Adipocyte (in vitro differentiated cells): ENCODE measurements around the gene GPNMB.

Experiments
- DNase-seq: peaks from one replicate; pipeline ENCODE4 v3.0.0-alpha.2; 2015; ENCODE audit warnings: low read depth
- H3K27me3 ChIP-seq: replicated peaks from 2 replicates; pipeline ENCODE4 v1.7.0; 2013; ENCODE audit warnings: mild to moderate bottlenecking, low read length, moderate library complexity; ENCODE audit not compliant: control insufficient read depth, insufficient read depth
- H3K36me3 ChIP-seq: 2 replicates; pipeline ENCODE4 v1.7.0; 2013; ENCODE audit warnings: low read length, mild to moderate bottlenecking, moderate library complexity; ENCODE audit not compliant: control insufficient read depth, insufficient read depth, severe bottlenecking
- H3K4me1 ChIP-seq: 2 replicates; pipeline ENCODE4 v1.7.0; 2013; ENCODE audit warnings: mild to moderate bottlenecking, low read length, moderate library complexity; ENCODE audit not compliant: control insufficient read depth, insufficient read depth
- H3K4me3 ChIP-seq: 2 replicates; pipeline ENCODE4 v1.7.0; 2013; ENCODE audit warnings: mild to moderate bottlenecking, low read length, moderate library complexity
- H3K9ac ChIP-seq: 2 replicates; pipeline ENCODE4 v1.7.0; 2013; ENCODE audit warnings: mild to moderate bottlenecking, low read length, moderate library complexity
- H3K9me3 ChIP-seq: 2 replicates; pipeline ENCODE4 v1.7.0; 2013; ENCODE audit warnings: mild to moderate bottlenecking, low read length, moderate library complexity; ENCODE audit not compliant: control insufficient read depth

The GPNMB gene

GRCh38 chr7:23291957-23292560 lies 45.5 kb downstream of the GPNMB start:
- Histone ChIP-seq H3K4me1 (peaks cover 5% of the 10 kb centered on the region), H3K36me3 (no peaks in the 10 kb centered on the region), H3K27me3 (no peaks in the 10 kb centered on the region), H3K9me3 (no peaks in the 10 kb centered on the region), H3K9ac (no peak overlapping the region), H3K4me3 (no peak overlapping the region)
- DNase-seq = no peak

DNA sequence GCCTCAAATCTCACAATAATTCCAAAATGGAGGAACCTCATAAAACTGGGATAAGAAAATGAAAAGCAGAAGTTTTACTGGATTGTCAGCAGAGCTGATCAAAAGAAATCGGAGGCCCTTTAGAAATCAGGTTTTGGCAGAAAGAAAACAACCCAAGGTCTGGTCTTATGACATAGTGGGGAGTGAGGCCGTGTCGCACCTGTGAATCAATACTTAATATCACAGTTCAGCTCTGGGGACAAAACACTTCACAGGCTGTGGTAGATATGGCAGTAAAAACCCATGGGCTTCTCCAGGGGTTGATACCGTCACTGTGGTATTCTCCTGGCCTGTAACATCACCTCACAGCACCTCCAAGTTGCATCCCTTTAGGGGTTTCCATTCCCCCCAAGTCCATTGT lies 46.0 kb downstream of the GPNMB start:
- DNase-seq = no peak
- Histone ChIP-seq H3K9me3 (no peaks in the 10 kb centered on the region), H3K9ac (no peak overlapping the region), H3K36me3 (no peaks in the 10 kb centered on the region), H3K27me3 (no peaks in the 10 kb centered on the region), H3K4me3 (no peak overlapping the region), H3K4me1 (peaks cover 5% of the 10 kb centered on the region)

GRCh38 chr7:23293500-23294073 lies 47.0 kb downstream of the GPNMB start:
- peaks cover 10% of the 10 kb centered on the region for H3K4me1 ChIP-seq
- DNase-seq = no peak
- H3K9me3 ChIP-seq = no peaks in the 10 kb centered on the region
- no peak overlapping the region for H3K4me3 ChIP-seq
- H3K36me3 ChIP-seq = no peaks in the 10 kb centered on the region
- H3K9ac ChIP-seq = no peak overlapping the region
- H3K27me3 ChIP-seq = no peaks in the 10 kb centered on the region

- Histone ChIP-seq H3K4me1 (peaks cover 14% of the 10 kb centered on the region), H3K9ac (no peak overlapping the region), H3K4me3 (no peak overlapping the region), H3K36me3 (no peaks in the 10 kb centered on the region), H3K9me3 (no peaks in the 10 kb centered on the region), H3K27me3 (no peaks in the 10 kb centered on the region)
- DNase-seq = no peak
These were observed 48.2 kb downstream of the GPNMB start for GRCh38 chr7:23294549-23295400.

DNA sequence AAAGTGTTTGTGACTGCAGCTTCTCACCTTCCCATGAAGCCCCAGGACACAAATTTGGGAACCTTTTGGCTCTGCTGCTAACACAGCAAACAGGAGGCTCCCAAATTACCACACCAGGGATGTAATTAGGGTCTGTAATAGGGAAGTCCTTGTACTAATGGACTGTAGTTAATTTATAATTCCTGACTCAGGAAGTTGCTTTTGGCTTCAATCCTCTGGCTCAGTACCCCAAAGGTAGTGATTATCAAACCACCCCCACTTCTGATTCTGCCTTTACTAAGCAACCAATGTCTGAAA lies 48.8 kb downstream of the GPNMB start:
- Histone ChIP-seq H3K36me3 (no peaks in the 10 kb centered on the region), H3K4me1 (peaks cover 19% of the 10 kb centered on the region), H3K9ac (no peak overlapping the region), H3K27me3 (no peaks in the 10 kb centered on the region), H3K4me3 (no peak overlapping the region), H3K9me3 (no peaks in the 10 kb centered on the region)
- no peak for DNase-seq

DNA sequence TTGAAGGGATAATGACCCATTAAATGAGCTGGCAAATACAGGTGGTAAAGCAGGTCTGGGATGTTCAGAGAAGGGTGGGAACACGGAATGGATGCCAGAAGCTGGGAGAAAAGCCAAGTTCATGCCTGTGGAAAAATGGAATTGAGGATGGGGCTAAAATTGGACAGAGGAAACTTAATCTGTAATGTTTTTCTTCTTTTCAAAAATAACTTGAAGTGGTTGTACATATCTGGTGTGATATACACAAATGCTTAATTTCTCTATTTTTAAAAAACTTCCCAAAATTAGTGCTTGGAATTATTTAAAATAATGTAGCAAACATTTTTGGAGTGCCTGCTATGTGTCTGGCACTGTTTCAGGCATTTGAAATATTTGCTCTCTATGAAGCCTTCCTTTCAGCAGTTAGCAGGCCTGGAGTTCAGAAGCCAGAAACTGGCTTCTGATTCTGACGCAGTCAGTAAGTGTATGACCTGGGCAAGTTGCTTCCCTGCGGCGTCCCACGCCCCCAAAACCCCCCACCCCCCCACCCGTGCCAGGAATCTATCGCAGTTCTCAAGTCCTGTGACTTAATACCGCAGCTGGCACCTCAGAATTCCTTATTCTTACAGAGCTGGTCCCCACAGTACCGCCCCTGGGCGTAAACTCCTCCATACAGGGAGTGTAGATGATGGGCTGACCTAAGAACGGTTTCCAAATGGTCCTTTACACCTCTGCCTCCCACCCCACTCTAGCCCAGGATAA lies 51.7 kb downstream of the GPNMB start:
- Histone ChIP-seq H3K4me3 (peak overlapping the region; percentile 100), H3K9me3 (no peaks in the 10 kb centered on the region), H3K36me3 (peaks cover 14% of the 10 kb centered on the region), H3K4me1 (peaks cover 35% of the 10 kb centered on the region), H3K9ac (peak overlapping the region; percentile 98), H3K27me3 (no peaks in the 10 kb centered on the region)
- peak; percentile 54 for DNase-seq

DNA sequence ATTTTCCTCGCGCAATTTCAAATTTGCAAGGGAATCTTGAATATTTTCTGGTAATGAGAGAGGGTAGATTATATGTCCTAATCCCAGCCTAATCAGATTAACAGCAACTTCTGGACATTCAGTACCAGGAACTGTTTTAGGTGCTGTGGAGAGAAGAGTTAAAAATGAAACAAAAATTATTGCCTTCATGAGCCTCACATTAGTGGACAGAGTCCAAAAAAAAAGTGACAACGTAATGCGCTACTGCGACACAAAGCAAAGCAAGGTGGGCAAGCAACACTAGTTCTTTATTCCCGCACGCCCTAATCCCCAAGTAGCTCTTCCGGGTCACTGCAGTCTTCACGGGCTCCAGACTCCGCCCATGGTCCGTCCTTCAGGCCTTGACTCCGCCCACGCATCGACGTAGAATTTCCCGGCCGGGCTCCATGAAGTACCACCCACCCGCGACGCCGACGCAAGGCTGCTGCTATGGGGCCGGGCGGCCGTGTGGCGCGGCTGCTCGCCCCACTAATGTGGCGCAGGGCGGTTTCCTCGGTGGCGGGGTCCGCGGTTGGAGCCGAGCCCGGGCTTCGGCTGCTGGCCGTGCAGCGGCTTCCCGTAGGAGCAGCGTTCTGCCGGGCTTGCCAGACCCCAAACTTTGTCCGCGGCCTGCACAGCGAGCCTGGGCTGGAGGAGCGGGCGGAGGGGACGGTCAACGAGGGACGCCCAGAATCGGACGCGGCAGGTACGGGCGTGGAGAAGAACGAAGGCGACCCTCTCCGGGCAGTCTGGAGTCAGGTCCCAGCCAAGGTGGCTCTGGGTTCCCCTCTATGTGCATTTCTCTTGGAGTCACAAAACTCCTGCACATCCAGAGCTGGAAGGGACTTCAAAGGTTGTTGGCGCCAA lies 52.6 kb downstream of the GPNMB start, which contains the start of gene MALSU1:
Gene MALSU1 (plus strand): TSS at position 455 of the 885 bp plus-strand sequence. CDS start 14 bp downstream, at position 469.
- peaks cover 35% of the 10 kb centered on the region for H3K4me1 ChIP-seq
- H3K9me3 ChIP-seq = no peaks in the 10 kb centered on the region
- DNase-seq = peak; percentile 100

DNA sequence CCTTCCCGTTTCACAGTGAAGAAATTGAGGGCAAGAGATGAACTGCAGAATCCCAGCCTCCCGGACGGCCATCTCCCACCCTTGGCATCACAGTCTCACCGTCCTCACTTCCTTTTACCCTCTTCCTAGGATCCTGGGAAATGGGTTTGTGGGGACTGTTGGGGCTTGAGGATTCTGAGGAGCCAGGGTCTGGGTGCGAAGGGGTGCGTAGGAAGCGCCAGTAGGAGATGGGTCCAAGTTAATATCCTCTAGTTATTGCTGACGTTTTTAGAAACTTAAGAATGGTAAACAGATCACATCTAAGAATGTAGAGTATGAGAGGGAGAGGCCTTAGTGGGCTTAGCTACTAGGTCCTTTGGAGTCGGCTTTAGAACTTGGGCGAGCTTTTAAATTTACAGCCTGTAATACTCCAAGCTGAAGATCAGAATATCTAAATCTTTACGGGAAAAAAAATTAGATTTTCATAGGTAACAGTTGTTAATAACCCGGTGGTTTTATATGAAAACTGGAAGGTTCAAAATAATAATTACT lies 53.3 kb downstream of the GPNMB start:
- peaks cover 35% of the 10 kb centered on the region for H3K4me1 ChIP-seq
- peak overlapping the region; percentile 100 for H3K4me3 ChIP-seq
- DNase-seq = peak; percentile 52

More for the DNA sequence above, 52.6 kb downstream of the GPNMB start, which contains the start of gene MALSU1:
- peaks cover 14% of the 10 kb centered on the region for H3K36me3 ChIP-seq
- peak within 1 kb of the TSS; percentile 98 for H3K9ac ChIP-seq
- H3K4me3 ChIP-seq = peak within 1 kb of the TSS; percentile 100
- no peaks in the 10 kb centered on the region for H3K27me3 ChIP-seq

GRCh38 chr7:23306936-23307521 lies 60.5 kb downstream of the GPNMB start:
- Histone ChIP-seq H3K9me3 (no peaks in the 10 kb centered on the region), H3K4me3 (no peak overlapping the region), H3K4me1 (peaks cover 7% of the 10 kb centered on the region), H3K9ac (no peak overlapping the region), H3K27me3 (no peaks in the 10 kb centered on the region), H3K36me3 (peaks cover 77% of the 10 kb centered on the region)
- no peak for DNase-seq

More for the DNA sequence above, 53.3 kb downstream of the GPNMB start:
- Histone ChIP-seq H3K9ac (peak overlapping the region; percentile 98), H3K9me3 (no peaks in the 10 kb centered on the region), H3K27me3 (no peaks in the 10 kb centered on the region), H3K36me3 (peaks cover 20% of the 10 kb centered on the region)

GRCh38 chr7:23308754-23309153 lies 62.2 kb downstream of the GPNMB start:
- peaks cover 79% of the 10 kb centered on the region for H3K36me3 ChIP-seq

More at GRCh38 chr7:23308754-23309153, 62.2 kb downstream of the GPNMB start:
- Histone ChIP-seq H3K9ac (no peak overlapping the region), H3K9me3 (no peaks in the 10 kb centered on the region), H3K4me3 (no peak overlapping the region), H3K4me1 (no peaks in the 10 kb centered on the region), H3K27me3 (no peaks in the 10 kb centered on the region)
- DNase-seq = no peak
